ENCODE results near the gene OSM. TPM values are rescaled to one million over a fixed set of nuclear protein-coding genes. Genes with fewer than 3 reads are reported as not detected.
A peak's percentile ranks its signal among the peaks of the same experiment; 100 is the strongest.

Gene OSM
- total and polyA plus RNA-seq, 9 donors: 0.09 to 1.5 (median 0.33) TPM; not detected in 1

DNA sequence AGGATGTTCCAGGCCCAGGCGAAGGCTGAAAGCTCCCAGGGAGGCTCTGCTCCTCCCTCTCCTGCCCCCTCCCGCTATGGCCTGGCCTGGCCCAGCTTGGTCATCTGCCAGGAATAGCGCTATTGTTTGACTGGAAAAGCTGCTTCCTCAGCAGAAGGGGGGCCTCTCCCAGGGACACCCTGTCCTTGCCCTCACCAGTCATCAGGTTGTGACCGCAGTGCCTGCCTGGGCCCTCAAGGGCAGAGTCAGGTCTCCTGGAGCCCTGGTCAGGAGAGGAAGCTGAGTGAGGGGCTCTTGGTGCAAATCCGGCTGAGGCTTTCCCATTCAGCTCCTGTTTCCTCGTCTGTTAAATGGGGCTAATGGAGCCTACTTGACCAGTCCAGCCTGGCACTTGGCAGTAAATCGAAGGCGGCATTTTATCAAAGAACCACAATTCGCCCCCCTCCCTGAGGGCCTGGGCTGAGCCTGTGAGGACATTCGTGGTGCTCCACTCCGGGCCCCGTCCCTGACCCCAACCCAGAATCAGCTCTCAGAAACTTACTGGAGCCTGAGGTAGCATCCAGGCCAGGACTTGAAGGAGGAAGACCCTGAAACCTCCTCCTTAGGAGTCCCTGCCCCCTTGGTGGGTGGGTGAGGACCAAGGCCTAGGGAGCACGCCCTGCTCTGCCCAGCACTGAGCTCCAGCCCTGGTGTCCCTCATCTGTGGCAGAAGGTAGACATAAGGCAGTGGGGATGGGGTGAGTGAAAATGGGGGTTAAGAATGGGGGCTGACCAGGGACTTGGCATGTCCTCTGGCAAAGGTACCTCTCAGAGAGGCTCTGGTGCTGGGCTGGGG is 24.6 kb upstream of the OSM start:
- Histone ChIP-seq H3K27ac (ENCODE audit: low read length) (peak overlapping the region; percentile 92), H3K4me1 (ENCODE audit: control insufficient read depth, insufficient read depth, low read length) (peaks cover 37% of the 10 kb centered on the region), H3K4me3 (ENCODE audit: low read length) (no peak overlapping the region), H3K27me3 (ENCODE audit: control insufficient read depth, insufficient read depth, low read length) (no peaks in the 10 kb centered on the region), H3K9me3 (replicated peaks; ENCODE audit: control insufficient read depth, low read depth, low read length) (no peaks in the 10 kb centered on the region), H3K36me3 (ENCODE audit: control insufficient read depth, insufficient read depth, low read length) (peaks cover 45% of the 10 kb centered on the region)
- WGBS (ENCODE audit: insufficient coverage): 59% methylated on average over 7 of the region's 13 CpGs
- DNase-seq: peak; percentile 87

DNA sequence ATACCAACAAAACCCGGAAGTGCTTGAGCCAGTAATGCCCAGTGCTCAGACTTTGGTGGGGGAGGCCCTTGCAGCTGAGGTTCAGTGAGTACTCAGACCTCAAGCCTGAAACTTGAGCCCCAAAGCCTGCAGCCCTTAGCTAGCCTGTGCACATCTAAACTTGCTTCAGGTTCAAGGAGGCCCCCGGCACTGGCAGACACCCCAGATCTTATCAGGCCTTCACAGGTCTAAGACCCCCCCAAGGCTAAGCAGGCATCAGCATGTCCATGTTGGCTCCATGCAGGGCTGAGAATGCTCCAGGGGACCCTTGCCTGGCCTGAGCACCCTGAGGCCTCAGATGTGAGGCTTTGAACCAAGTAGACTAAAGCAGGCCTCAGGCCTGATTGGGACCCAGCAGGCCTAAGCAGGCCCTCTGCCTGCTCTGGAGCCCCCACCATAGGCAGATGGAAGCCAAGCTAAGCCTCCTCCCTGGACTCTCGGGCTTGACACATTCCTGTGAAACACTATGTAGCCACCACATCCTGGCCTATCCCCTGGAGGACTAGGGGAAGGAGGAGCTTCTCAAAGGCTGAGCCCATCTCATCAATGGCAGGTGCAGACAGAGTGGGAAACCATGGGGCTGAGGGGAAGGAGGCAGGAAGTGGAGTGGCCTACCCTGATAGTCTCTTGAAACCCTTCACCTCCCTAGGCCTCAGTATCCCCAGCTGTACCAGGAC is 23.8 kb upstream of the OSM start:
- Histone ChIP-seq H3K9me3 (replicated peaks; ENCODE audit: control insufficient read depth, low read depth, low read length) (no peaks in the 10 kb centered on the region), H3K36me3 (ENCODE audit: control insufficient read depth, insufficient read depth, low read length) (peaks cover 39% of the 10 kb centered on the region), H3K27me3 (ENCODE audit: control insufficient read depth, insufficient read depth, low read length) (no peaks in the 10 kb centered on the region), H3K4me3 (ENCODE audit: low read length) (no peak overlapping the region), H3K27ac (ENCODE audit: low read length) (peak overlapping the region; percentile 92), H3K4me1 (ENCODE audit: control insufficient read depth, insufficient read depth, low read length) (peaks cover 37% of the 10 kb centered on the region)
- 29% methylated on average over 2 of the region's 3 CpGs for WGBS (ENCODE audit: insufficient coverage)
- peak; percentile 73 for DNase-seq

DNA sequence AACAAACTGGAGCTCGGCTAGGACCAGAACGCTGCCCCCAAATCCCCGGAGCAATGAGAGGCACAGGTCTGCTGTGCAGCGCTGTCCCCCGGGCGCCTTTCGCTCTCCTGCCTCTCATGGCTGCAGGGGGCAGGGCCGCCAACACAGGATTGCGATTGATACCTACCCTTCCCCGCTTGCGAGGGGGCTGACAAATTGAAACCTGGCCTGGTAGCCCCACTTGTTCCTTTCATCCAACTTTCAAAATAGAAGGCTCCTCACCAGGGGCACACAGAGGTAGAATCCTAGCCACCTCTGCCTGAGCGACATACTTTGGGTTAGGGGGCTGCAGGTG is 23.3 kb upstream of the OSM start:
- Histone ChIP-seq H3K4me1 (ENCODE audit: control insufficient read depth, insufficient read depth, low read length) (peaks cover 37% of the 10 kb centered on the region), H3K36me3 (ENCODE audit: control insufficient read depth, insufficient read depth, low read length) (peaks cover 41% of the 10 kb centered on the region), H3K27ac (ENCODE audit: low read length) (peak overlapping the region; percentile 92), H3K4me3 (ENCODE audit: low read length) (peak overlapping the region; percentile 39), H3K9me3 (replicated peaks; ENCODE audit: control insufficient read depth, low read depth, low read length) (no peaks in the 10 kb centered on the region), H3K27me3 (ENCODE audit: control insufficient read depth, insufficient read depth, low read length) (no peaks in the 10 kb centered on the region)
- 6% methylated on average over 8 of the region's 12 CpGs for WGBS (ENCODE audit: insufficient coverage)
- DNase-seq: no peak

DNA sequence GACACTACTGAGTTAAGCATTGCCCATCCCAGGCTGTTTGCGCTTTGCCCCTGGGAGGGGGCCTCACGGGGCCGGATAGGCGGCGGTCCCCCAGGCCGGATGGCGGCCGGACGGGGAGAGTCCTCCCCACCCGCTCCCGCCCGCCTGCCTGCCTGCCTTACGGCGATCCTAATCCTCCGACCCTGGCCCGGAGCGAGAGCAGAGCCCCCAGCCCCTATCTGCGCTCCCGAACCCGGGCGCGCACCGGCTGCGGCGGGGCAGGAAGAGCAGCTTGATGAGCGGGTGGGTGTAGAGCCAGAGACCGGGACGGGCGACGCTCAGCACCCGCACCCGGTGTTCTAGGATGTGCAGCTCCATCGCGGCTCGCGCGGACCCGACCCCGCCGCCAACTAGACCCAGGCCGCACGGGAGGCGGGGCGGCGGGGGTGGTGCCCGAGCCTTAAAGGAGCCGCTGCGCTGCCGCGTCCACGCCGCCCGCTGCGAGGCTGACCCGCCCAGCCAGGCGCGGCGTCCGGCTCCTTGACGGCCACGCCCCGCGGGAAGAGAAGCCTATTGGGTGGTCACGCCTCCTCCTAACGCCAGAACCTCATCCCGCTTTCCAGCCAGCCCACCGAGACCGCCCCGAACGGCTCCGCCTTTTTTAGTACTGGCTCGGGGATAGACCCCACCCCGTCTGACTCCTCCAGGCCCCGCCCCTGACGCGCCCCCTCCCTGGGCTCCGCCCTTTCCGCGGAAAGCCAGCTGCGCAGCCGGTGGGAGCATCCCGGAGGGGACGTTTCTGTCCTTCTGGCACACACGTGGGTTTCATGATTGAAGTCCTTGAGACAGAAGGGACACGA is 22.7 kb upstream of the OSM start, which contains the start of gene CASTOR1:
TSS of gene CASTOR1 (minus strand) at position 365 of the 839 bp plus-strand sequence. CDS start at position 357, 8 bp downstream.
- H3K9me3 ChIP-seq (replicated peaks; ENCODE audit: control insufficient read depth, low read depth, low read length): no peaks in the 10 kb centered on the region
- peaks cover 37% of the 10 kb centered on the region for H3K4me1 ChIP-seq (ENCODE audit: control insufficient read depth, insufficient read depth, low read length)
- 0% methylated on average over 74 of the region's 85 CpGs for WGBS (ENCODE audit: insufficient coverage)
- H3K27ac ChIP-seq (ENCODE audit: low read length): peak within 1 kb of the TSS; percentile 92
- H3K4me3 ChIP-seq (ENCODE audit: low read length): peak within 1 kb of the TSS; percentile 78
- no peaks in the 10 kb centered on the region for H3K27me3 ChIP-seq (ENCODE audit: control insufficient read depth, insufficient read depth, low read length)
- DNase-seq: peak; percentile 99
- peaks cover 36% of the 10 kb centered on the region for H3K36me3 ChIP-seq (ENCODE audit: control insufficient read depth, insufficient read depth, low read length)

DNA sequence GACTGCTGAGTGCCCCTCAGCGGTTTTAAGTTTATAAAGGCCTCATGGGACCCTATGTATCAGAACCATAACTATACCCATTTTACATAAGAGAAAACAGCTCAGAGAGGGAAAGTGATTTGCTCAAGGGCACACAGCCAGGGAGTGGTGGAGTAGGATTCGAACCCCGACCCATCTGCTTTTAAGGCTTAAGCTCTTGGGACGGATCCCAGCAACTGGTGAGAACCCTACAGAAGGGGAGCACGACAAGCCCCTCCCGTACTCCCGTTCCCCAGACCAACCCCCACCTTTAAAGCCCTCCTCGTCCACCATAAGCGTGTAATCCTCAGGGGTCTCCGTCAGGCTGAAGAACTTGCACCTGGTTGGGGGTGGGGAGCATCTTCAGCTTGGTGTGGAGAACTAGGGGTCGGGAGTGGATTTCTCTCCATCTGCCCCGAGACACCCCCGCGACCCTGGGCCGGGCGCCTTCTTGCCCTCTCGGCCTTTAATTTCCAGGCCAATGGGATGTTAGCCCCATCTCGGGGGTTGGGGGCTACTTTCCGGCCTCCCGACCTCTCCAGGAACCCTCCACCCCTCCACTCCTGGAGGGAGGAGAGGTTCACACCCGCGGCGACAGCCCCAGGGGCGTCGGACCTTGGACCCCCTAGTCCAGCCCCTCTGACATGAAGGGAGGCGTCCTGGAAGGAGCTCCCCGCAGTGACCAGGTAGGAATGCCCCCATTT is 21.9 kb upstream of the OSM start:
- peak overlapping the region; percentile 77 for H3K27ac ChIP-seq (ENCODE audit: low read length)
- peak; percentile 62 for DNase-seq
- WGBS (ENCODE audit: insufficient coverage): 0% methylated on average over 5 of the region's 27 CpGs
- peak overlapping the region; percentile 78 for H3K4me3 ChIP-seq (ENCODE audit: low read length)
- peaks cover 37% of the 10 kb centered on the region for H3K4me1 ChIP-seq (ENCODE audit: control insufficient read depth, insufficient read depth, low read length)
- no peaks in the 10 kb centered on the region for H3K27me3 ChIP-seq (ENCODE audit: control insufficient read depth, insufficient read depth, low read length)
- peaks cover 28% of the 10 kb centered on the region for H3K36me3 ChIP-seq (ENCODE audit: control insufficient read depth, insufficient read depth, low read length)
- H3K9me3 ChIP-seq (replicated peaks; ENCODE audit: control insufficient read depth, low read depth, low read length): no peaks in the 10 kb centered on the region

DNA sequence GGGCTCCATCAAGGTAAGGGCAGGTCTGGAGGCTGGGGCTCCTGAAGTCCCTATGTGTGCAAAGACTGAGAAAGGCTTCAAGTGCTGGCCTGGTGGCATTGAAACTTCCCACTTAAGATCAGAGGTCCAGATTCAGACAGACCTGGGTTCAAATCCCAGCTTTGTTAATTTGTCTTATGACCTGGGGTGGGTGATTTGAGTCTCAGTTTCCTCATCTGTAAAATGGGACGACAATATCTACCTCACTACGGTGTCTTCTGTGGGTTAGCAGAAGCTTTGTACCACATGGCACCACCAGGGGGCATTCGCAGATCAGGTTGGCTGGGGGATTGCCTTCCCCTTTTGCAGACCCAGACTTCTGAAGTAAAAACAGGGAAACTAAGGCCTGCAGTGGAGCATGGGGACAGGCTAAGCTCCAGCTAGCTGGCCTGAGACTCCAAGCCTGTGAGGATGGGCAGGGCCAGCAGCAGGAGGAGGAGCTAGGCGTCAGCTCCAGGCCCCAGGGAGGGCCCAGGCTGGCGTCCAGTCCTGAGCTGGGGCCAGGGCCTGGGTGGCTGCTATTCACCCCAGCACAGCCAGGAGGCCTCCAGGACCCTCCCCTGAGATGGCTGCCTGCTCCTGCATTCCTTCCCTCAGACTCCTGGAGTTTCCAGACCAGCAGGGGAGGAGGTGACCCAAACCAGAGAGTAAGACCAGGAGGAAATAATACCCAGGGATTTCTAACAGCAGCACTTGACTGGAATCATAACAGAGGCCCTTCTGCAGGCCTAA is 21.2 kb upstream of the OSM start:
- H3K4me1 ChIP-seq (ENCODE audit: control insufficient read depth, insufficient read depth, low read length): peaks cover 37% of the 10 kb centered on the region
- peak overlapping the region; percentile 77 for H3K27ac ChIP-seq (ENCODE audit: low read length)
- H3K9me3 ChIP-seq (replicated peaks; ENCODE audit: control insufficient read depth, low read depth, low read length): no peaks in the 10 kb centered on the region
- no peaks in the 10 kb centered on the region for H3K27me3 ChIP-seq (ENCODE audit: control insufficient read depth, insufficient read depth, low read length)
- H3K36me3 ChIP-seq (ENCODE audit: control insufficient read depth, insufficient read depth, low read length): peaks cover 21% of the 10 kb centered on the region
- WGBS (ENCODE audit: insufficient coverage): 16% methylated on average over 5 of the region's 5 CpGs
- peak; percentile 91 for DNase-seq
- H3K4me3 ChIP-seq (ENCODE audit: low read length): peak overlapping the region; percentile 8

DNA sequence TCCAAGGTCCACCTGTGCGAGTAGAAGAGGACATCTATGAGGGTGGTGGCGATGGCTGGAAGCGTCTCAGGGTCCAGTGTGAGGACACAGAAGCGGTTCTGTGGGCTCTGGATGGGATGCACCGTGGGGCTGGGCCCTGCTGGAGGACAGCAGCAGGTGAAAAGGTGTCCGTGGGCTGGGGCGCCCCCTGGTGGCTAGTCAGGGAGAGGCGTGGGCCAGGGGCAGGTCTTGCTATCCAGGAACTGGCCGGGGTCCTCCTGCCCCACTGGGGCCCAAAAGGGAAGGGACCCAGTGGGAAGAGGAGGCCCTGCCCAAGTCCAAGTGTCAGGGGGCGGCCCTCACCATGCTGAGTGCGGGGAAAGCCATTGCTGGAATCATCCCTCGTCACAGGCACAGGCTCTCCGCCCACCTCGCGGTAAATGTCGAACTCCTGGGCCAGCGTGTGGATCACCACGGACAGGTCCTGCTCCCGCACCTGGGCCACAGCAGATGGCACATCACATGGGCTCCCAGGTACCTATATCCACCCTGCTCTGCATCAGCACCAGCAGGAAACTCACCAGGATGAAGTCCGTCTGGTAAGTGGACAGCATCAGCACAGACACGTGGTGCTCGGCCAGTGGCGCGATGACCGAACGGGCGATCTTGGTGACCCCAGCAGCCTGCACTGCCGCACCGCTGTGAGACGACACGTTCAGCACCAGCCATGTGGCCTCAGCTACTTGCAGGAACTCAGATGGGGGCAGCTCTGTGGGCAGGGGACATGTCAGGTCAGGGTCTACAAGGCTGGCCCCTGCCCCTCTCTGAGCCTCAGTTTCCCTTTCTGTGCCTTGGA is 20.4 kb upstream of the OSM start:
- Histone ChIP-seq H3K36me3 (ENCODE audit: control insufficient read depth, insufficient read depth, low read length) (peaks cover 13% of the 10 kb centered on the region), H3K27ac (ENCODE audit: low read length) (no peak overlapping the region), H3K4me3 (ENCODE audit: low read length) (no peak overlapping the region), H3K27me3 (ENCODE audit: control insufficient read depth, insufficient read depth, low read length) (no peaks in the 10 kb centered on the region), H3K9me3 (replicated peaks; ENCODE audit: control insufficient read depth, low read depth, low read length) (no peaks in the 10 kb centered on the region), H3K4me1 (ENCODE audit: control insufficient read depth, insufficient read depth, low read length) (peaks cover 39% of the 10 kb centered on the region)
- no peak for DNase-seq
- WGBS (ENCODE audit: insufficient coverage): 60% methylated on average over 30 of the region's 31 CpGs

DNA sequence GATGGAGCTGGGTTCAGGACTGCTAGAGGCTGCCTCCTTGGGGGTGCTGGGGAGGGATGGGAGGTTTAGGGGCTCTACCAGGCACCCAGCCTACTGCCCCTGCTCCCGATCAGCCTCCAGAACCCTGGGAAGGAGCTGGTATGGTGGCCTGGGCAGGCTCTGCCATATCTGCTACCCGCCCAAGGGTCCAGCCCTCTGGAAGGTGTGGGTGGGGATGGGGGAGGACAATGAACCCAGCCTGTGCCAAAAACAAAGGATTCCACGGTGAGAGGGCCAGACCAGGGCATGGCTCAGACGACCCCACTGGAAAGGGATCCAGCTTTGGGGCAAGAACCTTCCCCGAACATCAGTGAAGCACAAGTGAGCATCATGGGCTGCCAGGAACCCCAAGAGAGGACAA is 19.7 kb upstream of the OSM start:
- WGBS (ENCODE audit: insufficient coverage): 86% methylated on average over 4 of the region's 5 CpGs

More for the DNA sequence above, 19.7 kb upstream of the OSM start:
- no peak overlapping the region for H3K27ac ChIP-seq (ENCODE audit: low read length)
- no peaks in the 10 kb centered on the region for H3K9me3 ChIP-seq (replicated peaks; ENCODE audit: control insufficient read depth, low read depth, low read length)
- peaks cover 7% of the 10 kb centered on the region for H3K36me3 ChIP-seq (ENCODE audit: control insufficient read depth, insufficient read depth, low read length)
- no peak overlapping the region for H3K4me3 ChIP-seq (ENCODE audit: low read length)
- peaks cover 33% of the 10 kb centered on the region for H3K4me1 ChIP-seq (ENCODE audit: control insufficient read depth, insufficient read depth, low read length)
- DNase-seq: no peak
- H3K27me3 ChIP-seq (ENCODE audit: control insufficient read depth, insufficient read depth, low read length): no peaks in the 10 kb centered on the region
